ENCODE results near the gene SALL3.

The SALL3 gene

DNA sequence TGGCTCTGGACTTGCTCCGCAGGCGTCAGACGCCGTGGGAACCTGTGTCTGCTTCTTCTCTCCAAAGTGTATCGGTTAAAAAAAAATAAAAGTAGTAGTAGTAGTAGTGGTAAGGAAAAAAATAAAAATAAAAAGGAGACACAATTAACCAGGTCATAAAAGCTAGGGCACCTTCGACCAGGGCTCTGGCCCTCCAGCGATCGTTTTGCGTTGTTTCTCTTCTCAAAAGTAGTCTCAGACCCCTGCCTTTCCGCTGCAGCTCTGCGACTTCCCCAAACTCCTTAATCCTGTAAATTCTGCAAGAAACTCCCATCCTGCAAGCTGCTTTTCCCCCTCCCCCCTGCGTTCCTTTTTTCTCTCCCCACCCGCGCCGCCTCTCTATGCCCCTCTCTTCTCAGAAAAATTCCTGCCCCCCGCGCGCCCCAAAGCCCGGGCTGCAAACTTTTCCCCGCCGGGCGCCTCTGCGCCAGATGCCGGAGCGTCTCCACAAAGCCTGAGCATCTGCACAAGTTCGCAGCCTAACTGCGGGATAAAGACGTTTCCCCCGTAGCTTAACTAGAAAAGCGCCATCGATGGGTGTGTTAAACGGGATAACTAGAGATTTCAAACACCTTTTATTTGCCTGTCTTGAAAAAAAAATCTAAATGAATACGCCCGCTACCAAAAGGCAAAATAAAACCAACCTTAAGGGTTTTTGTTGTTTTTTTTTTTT is 1.8 kb upstream of the SALL3 start:
- peaks cover 63% of the 10 kb centered on the region for H3K27me3 Mint-ChIP-seq
- ATAC-seq (replicated peaks; ENCODE audit: extremely low read depth, poor library complexity, severe bottlenecking) (no peak), DNase-seq (ENCODE audit: low spot score in 2 of 2) (no peak)
- H3K27ac Mint-ChIP-seq (ENCODE audit: low read depth): peak overlapping the region; percentile 70
- H3K4me1 Mint-ChIP-seq: peaks cover 6% of the 10 kb centered on the region
- H3K4me3 Mint-ChIP-seq: peak overlapping the region; percentile 11
- H3K9me3 Mint-ChIP-seq: no peaks in the 10 kb centered on the region
- peaks cover 4% of the 10 kb centered on the region for H3K36me3 Mint-ChIP-seq (ENCODE audit: insufficient read depth)

GRCh38 chr18:78978349-78979055 is 1.1 kb upstream of the SALL3 start:
- Mint-ChIP-seq H3K36me3 (ENCODE audit: insufficient read depth) (peaks cover 4% of the 10 kb centered on the region), H3K27ac (ENCODE audit: low read depth) (no peak overlapping the region), H3K27me3 (peaks cover 67% of the 10 kb centered on the region), H3K4me3 (peak overlapping the region; percentile 11), H3K4me1 (peaks cover 6% of the 10 kb centered on the region), H3K9me3 (no peaks in the 10 kb centered on the region)
- ATAC-seq (replicated peaks; ENCODE audit: extremely low read depth, poor library complexity, severe bottlenecking) (no peak), DNase-seq (ENCODE audit: low spot score in 2 of 2) (no peak)

DNA sequence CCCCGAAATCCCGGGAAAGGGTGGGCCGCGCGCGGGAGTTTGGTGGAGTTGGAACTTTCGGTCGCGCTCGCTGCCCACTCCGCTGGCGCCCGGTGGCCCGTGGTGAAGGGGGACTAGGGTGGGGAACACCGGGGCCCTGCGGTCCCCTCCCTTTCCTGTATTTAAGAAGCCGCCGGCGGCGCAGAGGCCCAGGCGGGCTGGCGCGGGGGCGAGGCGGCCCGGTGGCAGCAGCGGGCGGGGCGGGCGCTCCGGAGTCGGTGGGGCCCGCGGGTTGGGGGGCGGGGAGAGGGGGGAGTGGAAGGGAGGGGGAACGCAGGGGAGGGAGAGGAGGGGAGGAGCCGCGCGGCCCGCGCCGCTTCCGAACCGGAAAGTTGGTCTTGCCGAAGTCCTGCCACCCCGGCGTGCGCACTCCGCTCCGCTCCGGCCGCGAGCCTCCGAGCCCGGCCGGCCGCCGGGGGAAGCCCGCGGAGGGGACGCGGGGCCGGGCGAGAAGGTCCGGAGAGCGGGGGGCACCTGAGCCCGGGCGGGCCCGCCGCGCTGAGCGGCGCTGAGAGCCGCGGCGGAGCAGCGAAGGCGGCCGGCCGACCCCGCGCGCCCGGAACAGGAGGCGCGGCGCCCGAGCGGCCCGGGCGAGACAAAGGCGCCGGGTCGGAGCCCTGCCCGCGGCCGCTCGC is 425 bp upstream of the SALL3 start:
- H3K9me3 Mint-ChIP-seq: no peaks in the 10 kb centered on the region
- no peak overlapping the region for H3K27ac Mint-ChIP-seq (ENCODE audit: low read depth)
- H3K4me1 Mint-ChIP-seq: peaks cover 6% of the 10 kb centered on the region
- ATAC-seq (replicated peaks; ENCODE audit: extremely low read depth, poor library complexity, severe bottlenecking) (no peak), DNase-seq (ENCODE audit: low spot score in 2 of 2) (no peak)
- peaks cover 73% of the 10 kb centered on the region for H3K27me3 Mint-ChIP-seq
- H3K4me3 Mint-ChIP-seq: no peak overlapping the region
- peaks cover 4% of the 10 kb centered on the region for H3K36me3 Mint-ChIP-seq (ENCODE audit: insufficient read depth)

DNA sequence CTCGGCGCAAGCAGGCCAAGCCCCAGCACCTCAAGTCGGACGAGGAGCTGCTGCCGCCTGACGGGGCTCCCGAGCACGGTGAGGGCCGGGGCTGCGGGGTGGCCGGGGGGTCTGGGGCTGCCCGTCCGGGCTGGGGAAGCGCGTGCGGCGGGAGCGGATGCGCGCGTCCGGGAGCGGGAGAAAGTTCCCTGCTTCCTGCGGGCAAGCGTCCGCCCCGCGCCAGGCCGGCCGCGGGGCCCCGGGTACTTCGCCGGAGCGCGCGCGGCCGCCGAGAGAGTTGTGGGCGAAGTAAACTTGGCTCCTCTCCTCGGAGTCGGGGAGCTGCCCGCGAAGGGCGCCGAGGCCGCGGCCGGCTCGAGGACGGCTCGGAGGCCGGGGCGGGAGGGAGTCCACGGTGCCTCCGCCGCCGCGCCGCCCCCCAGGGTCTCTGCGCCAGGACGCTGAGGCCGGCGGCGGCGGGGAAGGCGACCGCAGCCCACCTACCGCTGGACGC is 707 bp downstream of the SALL3 start:
- DNase-seq (ENCODE audit: low spot score in 2 of 2) (no peak), ATAC-seq (replicated peaks; ENCODE audit: extremely low read depth, poor library complexity, severe bottlenecking) (no peak)
- no peaks in the 10 kb centered on the region for H3K9me3 Mint-ChIP-seq
- H3K4me3 Mint-ChIP-seq: no peak overlapping the region
- peaks cover 71% of the 10 kb centered on the region for H3K27me3 Mint-ChIP-seq
- peaks cover 6% of the 10 kb centered on the region for H3K4me1 Mint-ChIP-seq
- H3K27ac Mint-ChIP-seq (ENCODE audit: low read depth): no peak overlapping the region
- peaks cover 4% of the 10 kb centered on the region for H3K36me3 Mint-ChIP-seq (ENCODE audit: insufficient read depth)

GRCh38 chr18:78980777-78981380 is 1.3 kb downstream of the SALL3 start:
- H3K36me3 Mint-ChIP-seq (ENCODE audit: insufficient read depth): peaks cover 4% of the 10 kb centered on the region
- H3K9me3 Mint-ChIP-seq: no peaks in the 10 kb centered on the region
- H3K4me1 Mint-ChIP-seq: peaks cover 6% of the 10 kb centered on the region
- H3K27ac Mint-ChIP-seq (ENCODE audit: low read depth): no peak overlapping the region
- ATAC-seq (replicated peaks; ENCODE audit: extremely low read depth, poor library complexity, severe bottlenecking) (no peak), DNase-seq (ENCODE audit: low spot score in 2 of 2) (no peak)
- peaks cover 71% of the 10 kb centered on the region for H3K27me3 Mint-ChIP-seq
- H3K4me3 Mint-ChIP-seq: no peak overlapping the region

DNA sequence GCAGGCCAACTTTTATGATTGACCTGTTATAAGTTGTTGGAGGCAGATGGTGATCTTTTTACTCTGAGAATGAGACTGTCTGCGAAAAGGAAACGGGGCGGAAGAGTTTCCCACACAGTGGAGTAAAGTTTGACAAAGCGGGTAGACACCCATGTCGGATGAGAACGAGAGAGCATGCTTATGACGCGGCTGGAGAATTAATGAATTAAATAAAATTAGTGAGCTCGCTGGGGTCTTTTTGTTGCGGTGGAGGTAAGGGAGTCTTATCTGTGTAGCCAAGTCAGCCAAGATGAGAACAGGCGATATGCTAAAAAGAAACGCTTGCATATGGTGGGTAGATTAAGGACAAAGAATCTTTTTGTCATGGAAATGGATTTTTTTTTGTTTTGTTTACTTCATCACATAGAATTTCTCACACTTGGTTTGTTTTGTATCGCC is 1.8 kb downstream of the SALL3 start:
- no peak for ATAC-seq (replicated peaks; ENCODE audit: extremely low read depth, poor library complexity, severe bottlenecking)
- no peak overlapping the region for H3K4me3 Mint-ChIP-seq
- DNase-seq (ENCODE audit: low spot score in 2 of 2): no peak
- peaks cover 5% of the 10 kb centered on the region for H3K36me3 Mint-ChIP-seq (ENCODE audit: insufficient read depth)
- H3K9me3 Mint-ChIP-seq: no peaks in the 10 kb centered on the region
- H3K4me1 Mint-ChIP-seq: peaks cover 6% of the 10 kb centered on the region
- peaks cover 71% of the 10 kb centered on the region for H3K27me3 Mint-ChIP-seq
- H3K27ac Mint-ChIP-seq (ENCODE audit: low read depth): no peak overlapping the region

DNA sequence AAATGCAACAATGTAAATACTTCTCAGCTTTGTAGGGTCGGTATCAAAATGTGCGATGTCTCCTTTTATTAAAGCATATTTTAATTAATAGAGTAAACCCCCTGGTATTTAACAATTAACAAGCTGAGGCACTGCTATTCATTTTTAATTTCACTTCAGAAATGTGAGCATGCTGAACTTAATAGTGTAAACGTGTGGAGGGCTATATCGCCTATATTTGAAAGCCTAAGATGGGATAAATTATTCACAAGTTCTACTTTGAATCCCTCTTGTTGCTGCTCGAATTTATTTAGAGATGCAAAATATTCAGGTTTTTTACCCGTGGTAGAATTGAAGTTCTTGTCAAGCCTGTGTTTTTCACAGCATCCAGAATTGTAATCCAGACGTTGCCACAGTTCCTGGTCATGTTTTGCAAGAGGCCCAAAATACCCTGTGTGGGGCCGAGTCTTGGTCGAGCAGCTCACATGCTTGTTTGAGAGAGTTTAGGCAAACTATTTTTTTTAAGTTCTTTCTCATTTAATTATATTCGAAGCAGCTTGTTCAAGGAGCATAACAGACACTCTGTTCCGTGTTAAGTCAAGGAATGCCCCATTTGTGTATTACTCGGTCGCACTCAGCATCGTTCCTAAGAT is 2.5 kb downstream of the SALL3 start:
- H3K36me3 Mint-ChIP-seq (ENCODE audit: insufficient read depth): peaks cover 6% of the 10 kb centered on the region

DNA sequence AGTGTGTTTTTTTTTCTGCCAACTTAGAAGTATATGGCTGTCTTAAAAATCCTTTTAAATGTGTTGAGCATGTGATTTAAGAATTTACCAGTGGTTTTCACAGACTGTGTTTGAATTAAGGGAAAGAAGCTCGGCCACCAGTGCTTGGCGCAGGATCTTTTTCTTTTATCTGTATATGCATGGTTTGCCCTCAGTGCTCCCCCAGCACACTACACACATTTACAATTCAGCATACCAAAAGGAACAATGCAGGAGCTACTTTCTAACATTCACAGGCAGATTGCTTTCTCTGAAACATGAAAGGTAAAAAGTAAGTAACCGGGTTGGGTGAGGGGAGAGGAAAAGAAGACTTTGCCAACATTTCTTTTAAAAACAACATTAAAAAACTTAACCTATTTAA is 3.9 kb downstream of the SALL3 start:
- Mint-ChIP-seq H3K9me3 (no peaks in the 10 kb centered on the region), H3K27me3 (peaks cover 73% of the 10 kb centered on the region), H3K4me3 (no peak overlapping the region), H3K27ac (ENCODE audit: low read depth) (no peak overlapping the region), H3K4me1 (no peaks in the 10 kb centered on the region), H3K36me3 (ENCODE audit: insufficient read depth) (peaks cover 6% of the 10 kb centered on the region)
- ATAC-seq (replicated peaks; ENCODE audit: extremely low read depth, poor library complexity, severe bottlenecking): no peak
- no peak for DNase-seq (ENCODE audit: low spot score in 2 of 2)

More for the DNA sequence above, 2.5 kb downstream of the SALL3 start:
- ATAC-seq (replicated peaks; ENCODE audit: extremely low read depth, poor library complexity, severe bottlenecking): no peak
- DNase-seq (ENCODE audit: low spot score in 2 of 2): no peak
- H3K4me1 Mint-ChIP-seq: peaks cover 4% of the 10 kb centered on the region
- H3K27me3 Mint-ChIP-seq: peaks cover 71% of the 10 kb centered on the region
- H3K27ac Mint-ChIP-seq (ENCODE audit: low read depth): no peak overlapping the region
- no peak overlapping the region for H3K4me3 Mint-ChIP-seq
- H3K9me3 Mint-ChIP-seq: no peaks in the 10 kb centered on the region

GRCh38 chr18:78984941-78985784 is 5.5 kb downstream of the SALL3 start:
- DNase-seq (ENCODE audit: low spot score in 2 of 2) (no peak), ATAC-seq (replicated peaks; ENCODE audit: extremely low read depth, poor library complexity, severe bottlenecking) (no peak)
- Mint-ChIP-seq H3K27me3 (peaks cover 78% of the 10 kb centered on the region), H3K4me3 (no peak overlapping the region), H3K27ac (ENCODE audit: low read depth) (no peak overlapping the region), H3K36me3 (ENCODE audit: insufficient read depth) (peaks cover 6% of the 10 kb centered on the region), H3K4me1 (no peaks in the 10 kb centered on the region), H3K9me3 (no peaks in the 10 kb centered on the region)

DNA sequence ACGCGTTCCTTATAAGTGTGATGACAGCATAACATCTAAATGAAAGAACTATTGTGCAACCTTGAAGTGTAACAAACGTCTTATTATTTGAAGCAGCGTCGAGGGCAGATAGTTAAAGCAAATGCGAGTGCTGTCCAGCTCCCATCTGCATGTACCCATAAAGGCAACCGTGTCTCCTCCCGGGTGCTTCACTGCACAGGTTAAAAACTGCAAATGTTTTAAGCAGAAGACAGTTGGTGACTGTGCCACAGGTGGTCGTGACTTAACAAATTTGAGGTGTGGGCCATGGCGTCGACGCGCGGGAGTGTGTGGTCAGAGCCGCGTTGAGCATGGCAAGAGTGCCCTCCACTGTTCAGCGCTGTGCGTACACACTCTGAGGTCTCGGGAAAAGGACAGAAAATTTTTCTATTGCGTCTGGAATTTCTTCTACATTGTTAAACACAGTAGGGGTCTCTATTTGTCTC is 6.4 kb downstream of the SALL3 start:
- DNase-seq (ENCODE audit: low spot score in 2 of 2) (no peak), ATAC-seq (replicated peaks; ENCODE audit: extremely low read depth, poor library complexity, severe bottlenecking) (no peak)
- H3K36me3 Mint-ChIP-seq (ENCODE audit: insufficient read depth): peaks cover 6% of the 10 kb centered on the region
- no peak overlapping the region for H3K4me3 Mint-ChIP-seq
- no peaks in the 10 kb centered on the region for H3K4me1 Mint-ChIP-seq
- H3K27ac Mint-ChIP-seq (ENCODE audit: low read depth): no peak overlapping the region
- peaks cover 82% of the 10 kb centered on the region for H3K27me3 Mint-ChIP-seq
- H3K9me3 Mint-ChIP-seq: no peaks in the 10 kb centered on the region

DNA sequence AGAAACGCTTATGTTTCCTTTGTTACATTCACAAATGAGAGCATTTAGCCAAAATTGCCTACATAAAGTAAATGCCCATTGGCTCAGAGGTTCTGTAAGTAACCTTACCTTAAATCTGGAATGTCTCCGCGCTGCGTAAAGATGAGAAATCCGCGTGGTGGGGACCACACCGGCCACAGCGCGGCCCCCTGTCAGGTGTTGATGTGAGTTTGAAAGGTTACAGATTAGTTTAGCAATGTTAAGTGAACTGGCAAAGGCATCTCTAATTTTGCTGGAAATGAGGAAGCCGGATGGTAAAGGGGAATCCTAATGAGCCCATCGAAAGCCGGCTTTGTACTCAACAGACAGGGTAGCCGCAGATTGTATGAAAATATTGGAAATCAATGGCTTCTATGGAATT is 11.8 kb downstream of the SALL3 start:
- ATAC-seq (replicated peaks; ENCODE audit: extremely low read depth, poor library complexity, severe bottlenecking) (no peak), DNase-seq (ENCODE audit: low spot score in 2 of 2) (no peak)
- Mint-ChIP-seq H3K4me1 (no peaks in the 10 kb centered on the region), H3K27ac (ENCODE audit: low read depth) (no peak overlapping the region), H3K27me3 (peaks cover 32% of the 10 kb centered on the region), H3K36me3 (ENCODE audit: insufficient read depth) (peaks cover 2% of the 10 kb centered on the region), H3K9me3 (no peaks in the 10 kb centered on the region), H3K4me3 (no peak overlapping the region)

Data from central memory CD8-positive, alpha-beta T cell (primary cell).